Measurements from ENCODE around the gene GABBR2.

Gene GABBR2

DNA sequence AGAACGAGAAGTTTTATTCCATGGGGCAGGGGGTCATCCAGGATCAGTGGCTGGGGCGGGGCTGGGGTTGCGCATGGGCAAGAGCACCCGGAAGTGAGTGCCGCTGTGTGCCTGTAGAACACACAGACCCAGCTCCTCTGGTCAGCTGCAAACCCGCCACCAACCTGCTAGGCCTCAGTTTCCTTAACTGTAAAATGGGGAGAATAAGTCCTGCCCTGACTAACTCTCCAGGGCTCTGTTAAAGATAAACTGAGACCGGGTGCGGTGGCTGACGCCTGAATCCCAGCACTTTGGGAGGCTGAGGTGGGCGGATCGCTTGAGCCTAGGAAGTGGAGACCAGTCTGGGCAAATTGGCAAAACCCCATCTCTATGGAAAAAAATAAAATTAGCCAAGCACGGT is 152.2 kb downstream of the GABBR2 start:
- DNase-seq (ENCODE audit: low read depth, low spot score) = no peak
- no peak overlapping the region for H3K27ac ChIP-seq

DNA sequence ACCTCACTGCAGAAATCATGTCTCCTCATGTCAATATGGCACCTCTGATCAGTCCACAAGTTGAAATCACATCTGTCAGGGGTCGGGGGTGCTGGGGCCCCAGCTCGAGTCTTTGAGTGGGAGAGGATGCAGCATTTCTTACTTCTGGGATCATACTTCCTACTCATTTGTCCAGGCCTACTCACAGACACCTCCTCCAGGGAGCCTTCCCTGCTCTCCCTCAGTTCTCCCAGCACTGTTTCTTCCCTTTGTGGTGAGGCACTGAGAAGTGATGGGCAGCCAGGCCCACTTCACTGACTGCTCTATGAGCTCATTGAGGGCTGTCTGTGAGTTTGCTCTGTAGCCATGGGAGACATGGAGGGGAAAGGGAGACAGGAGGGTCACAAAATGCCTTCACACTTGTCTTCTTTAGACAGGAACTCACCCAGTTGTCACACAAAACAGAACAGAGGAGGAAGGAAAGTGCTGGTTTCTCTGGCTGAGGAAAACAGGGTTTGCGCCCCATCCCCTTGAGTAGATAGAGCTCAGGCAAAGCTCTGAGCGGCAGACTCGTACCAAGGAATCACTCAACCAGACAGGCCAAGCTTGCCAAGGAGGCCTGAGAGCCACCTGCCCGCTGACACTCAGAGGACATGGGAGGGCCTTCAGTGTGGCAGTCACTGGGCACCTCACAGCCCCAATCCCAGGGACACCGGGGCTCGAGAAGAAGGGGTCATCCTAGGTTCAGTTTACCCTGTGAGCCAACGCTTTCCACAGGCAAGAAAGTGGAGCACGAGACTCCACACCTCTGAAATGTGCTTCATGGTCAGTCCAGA is 152.9 kb downstream of the GABBR2 start:
- no peak for DNase-seq (ENCODE audit: low read depth, low spot score)

DNA sequence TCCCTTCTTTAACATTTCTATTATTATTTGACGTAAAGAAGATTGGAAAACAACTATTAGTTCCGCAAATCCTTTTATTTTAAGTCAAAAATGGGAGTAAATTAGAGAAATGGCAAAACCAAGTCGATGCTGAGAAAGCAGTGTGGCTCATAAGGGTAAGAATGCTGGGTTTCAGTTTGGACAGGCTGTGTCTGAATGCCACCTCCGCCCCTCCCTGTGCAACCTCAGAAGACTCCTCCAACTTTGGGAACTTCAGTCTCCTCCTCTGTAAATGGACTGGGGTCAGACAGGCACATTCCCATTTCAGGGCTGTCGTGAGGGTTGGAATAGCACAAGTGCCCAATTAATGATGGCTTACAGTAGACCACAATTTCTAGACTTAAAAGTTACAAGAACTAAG is 154.0 kb downstream of the GABBR2 start:
- H3K27ac ChIP-seq = no peak overlapping the region
- DNase-seq (ENCODE audit: low read depth, low spot score) = no peak

More for the DNA sequence above, 152.9 kb downstream of the GABBR2 start:
- H3K27ac ChIP-seq = no peak overlapping the region

DNA sequence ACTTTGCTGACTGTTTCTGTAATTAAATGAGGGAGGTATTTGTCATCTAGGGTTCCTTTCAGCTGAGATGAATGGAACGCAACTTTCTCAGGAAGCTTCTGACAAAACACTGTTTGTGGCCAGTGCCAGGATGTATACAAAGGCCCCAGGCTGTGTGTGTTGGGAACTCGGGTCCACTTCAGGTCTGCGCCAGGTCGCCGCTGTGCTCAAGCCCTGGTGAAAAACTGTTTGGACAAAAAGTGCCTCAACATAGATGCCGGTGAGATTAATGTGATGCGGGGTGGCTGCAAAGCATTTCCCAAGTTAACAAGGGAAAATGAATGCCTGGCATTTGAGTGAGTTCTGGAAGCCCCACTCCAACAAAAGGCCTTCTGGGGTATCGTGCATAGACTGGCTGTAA is 156.4 kb downstream of the GABBR2 start:
- H3K27ac ChIP-seq = no peak overlapping the region
- no peak for DNase-seq (ENCODE audit: low read depth, low spot score)

DNA sequence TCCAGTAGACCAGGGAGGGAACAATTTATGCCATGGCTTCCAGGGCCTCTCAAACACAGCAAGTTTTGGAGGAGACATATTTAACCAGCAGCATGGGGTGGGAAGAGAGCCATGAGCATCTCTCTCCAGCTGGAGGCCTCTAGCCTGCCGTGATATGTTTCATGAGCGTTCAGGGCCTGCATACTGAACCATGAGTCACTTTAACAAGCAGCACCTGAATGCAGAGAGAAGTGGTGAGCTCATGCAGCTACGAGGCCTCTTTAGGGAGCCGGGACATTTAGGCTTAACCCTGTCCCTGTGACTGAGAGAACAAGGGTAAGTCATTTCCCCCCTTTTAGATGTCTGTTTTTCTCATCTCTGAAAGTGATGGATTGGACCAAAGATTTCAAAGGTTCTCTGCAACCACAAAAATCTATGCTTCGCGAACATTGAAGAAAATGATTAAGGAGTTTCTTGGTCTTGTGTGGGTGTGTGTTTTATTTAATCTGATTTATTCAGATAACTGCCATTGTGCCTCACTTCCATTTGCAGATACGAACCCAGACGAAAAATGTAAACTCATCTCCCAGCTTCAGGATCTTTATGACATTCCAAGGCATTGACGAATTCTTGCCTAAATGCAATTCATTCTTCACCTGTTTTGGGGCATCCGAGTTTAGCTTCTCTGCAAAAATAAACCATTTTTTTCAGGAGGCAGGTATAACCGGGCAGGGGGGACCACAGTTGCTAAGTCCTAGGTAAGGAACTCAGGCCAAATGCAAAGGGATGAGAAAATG is 157.0 kb downstream of the GABBR2 start:
- H3K27ac ChIP-seq = no peak overlapping the region
- DNase-seq (ENCODE audit: low read depth, low spot score) = peak; percentile 58

DNA sequence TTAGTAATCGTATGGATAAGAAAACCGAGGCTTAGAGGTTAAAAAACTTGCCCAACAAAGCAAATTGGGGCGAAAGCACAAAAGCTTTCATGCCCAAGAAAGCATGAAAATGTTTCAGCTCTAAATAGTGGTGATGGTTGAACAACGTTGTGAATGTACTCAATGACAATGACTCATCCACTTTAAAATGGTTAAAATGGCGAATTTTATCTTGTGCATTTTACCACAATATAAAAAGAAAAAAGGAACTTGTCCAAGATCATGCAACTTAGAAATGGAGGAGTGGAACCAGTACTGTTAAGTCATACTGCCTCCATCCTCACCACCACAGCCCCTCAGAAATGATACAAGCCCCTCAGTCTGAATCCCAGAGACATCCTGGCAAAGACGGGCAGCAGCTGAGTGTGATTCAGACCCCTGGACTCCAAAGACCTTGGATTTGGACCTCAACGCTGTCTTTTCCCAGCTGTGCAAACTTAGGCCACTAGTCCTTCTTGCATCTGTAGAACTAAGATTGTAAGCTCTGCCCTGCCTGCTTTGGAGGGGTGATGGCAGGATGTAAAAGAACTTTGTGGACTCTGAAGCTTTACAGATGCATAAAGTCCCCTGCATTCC is 158.4 kb downstream of the GABBR2 start:
- DNase-seq (ENCODE audit: low read depth, low spot score) = no peak
- H3K27ac ChIP-seq = no peak overlapping the region

DNA sequence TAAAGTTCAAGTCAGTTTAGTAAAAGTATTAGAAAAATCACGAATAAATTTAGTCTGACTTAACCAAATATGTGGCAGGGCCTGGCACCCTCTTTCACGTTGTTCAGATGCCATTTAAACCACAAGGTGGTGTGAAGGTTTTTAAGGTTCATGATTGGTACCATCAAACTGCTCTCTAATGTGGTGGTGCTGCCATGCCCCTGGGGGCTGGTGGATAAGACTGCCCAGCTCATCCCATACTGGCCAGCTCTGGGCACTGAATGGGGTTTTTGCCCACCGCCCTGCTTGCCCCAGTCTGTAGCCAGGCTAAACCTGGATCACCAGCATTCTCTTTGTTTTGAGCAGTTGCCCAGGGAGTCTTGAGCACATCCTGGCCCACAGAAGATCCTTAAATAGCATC is 159.3 kb downstream of the GABBR2 start:
- no peak overlapping the region for H3K27ac ChIP-seq
- DNase-seq (ENCODE audit: low read depth, low spot score) = no peak

DNA sequence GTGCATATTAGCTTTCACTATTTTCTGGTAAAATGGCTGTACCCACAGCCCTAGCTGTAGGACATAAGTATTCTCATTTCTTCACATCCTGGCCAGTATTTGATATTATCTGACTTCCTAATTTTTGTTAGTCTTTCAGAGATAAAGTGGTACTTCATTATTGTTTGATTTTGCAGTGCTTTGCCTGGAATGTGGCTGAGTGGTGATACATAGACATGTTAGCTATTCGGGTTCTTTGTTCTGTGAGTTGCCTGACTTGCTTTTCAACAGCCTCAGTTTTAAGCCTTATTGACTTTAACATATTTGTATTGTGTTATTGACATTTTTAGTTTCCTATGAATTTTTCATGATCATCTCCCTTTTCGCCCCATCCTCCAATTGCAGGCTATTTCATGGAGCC is 161.1 kb downstream of the GABBR2 start:
- H3K27ac ChIP-seq = no peak overlapping the region
- no peak for DNase-seq (ENCODE audit: low read depth, low spot score)

DNA sequence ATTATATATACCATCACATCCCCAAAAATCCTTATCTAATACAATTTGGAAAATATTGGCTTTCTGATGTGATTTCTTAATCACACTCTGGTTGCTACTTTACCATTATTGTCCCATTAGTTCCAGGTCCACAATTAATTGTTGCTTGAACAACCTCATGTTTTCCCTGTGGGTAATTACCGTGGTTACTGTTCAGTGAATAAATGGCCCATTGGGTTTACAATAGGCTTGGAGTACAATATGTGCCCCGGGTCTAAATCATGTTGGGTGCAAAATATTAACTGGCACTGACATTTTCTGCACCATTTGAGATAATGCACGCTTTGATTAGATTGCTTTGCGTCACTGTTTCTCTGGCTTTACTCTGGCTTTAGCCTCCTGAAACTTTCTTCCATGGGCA is 163.7 kb downstream of the GABBR2 start:
- DNase-seq (ENCODE audit: low read depth, low spot score) = no peak
- H3K27ac ChIP-seq = no peak overlapping the region

DNA sequence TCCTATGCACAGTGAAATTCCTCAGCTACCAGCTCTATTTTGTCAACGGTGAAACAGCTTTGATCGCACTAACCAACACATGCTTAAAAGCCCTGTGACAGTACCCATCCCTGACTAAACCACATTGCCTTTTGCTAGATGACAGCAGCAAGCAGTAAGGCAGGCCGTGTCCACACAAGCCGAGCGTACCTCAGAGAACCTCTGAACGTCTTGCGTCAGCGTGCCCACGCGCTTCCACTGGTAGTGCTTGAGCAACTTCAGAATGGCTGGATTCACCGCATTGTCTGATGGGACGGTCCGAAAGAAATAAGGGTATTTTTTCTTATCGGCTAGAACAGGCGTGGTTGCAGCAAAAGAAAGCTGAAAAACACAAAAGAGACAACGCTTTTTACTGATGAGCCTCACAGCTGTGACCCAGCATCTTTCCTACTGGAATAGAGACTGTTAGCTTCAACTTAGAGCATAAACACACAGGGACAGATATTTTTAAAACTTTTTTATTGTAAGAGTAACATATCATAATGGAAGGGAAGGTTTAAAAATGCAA is 167.0 kb downstream of the GABBR2 start:
- DNase-seq (ENCODE audit: low read depth, low spot score) = no peak
- H3K27ac ChIP-seq = no peak overlapping the region

DNA sequence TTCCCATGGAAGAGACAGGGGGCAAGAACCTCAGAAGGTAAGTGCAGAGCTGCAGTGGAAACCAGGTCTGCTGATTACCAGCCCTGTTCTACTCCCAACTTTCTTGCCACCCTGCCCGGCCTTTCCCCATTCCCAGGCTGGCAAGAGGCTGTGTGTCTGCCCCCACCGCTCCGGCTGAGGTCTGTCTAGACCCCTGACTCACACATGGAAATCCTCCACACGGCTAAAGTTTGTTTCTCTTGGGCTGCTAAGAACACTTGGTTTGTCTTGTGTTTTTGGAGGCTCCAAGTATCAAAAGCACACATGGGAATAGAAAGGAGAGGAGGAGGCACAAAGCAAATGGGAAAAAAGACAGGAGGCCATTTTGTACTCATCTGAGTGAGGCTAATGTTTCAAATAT is 168.3 kb downstream of the GABBR2 start:
- DNase-seq (ENCODE audit: low read depth, low spot score) = no peak
- no peak overlapping the region for H3K27ac ChIP-seq

DNA sequence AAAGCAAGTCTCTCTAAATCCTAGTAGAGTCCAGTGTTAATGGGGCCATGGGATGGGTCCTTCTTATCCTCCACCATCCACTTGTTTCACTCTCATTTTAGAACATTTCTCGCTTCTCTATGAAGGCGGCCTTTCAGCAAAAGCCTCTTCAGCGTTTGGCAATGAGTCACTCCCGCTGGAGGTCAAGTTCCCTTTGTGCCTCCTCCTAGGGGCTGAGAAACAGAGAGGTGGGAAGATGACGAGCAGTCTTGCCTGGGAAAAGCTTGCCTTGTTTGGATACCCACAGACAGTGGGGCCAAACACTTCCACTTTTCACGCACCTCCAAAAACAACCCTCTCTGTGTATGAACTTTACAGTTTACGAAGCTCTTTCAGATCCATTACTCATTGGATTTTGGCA is 168.8 kb downstream of the GABBR2 start:
- no peak overlapping the region for H3K27ac ChIP-seq
- DNase-seq (ENCODE audit: low read depth, low spot score) = no peak

DNA sequence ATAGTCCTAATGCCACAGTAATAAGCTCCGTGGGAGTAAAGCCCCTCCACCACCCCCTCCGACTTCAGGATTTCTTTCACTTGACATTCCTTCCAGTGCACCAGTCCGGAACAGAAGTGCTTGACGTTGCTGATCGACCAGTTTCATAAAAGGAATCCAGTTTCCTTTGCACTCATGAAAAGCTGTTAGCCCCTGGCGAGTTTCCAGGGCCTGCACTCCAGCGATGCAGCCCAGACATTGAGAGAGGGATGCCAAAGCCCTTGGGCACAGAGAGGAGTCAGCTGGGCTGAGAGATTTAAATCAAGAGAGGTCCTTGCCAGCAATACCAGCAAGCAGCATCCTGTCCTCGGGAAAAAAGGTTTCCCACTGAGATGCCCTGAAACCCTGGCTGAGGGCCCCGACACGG is 170.1 kb downstream of the GABBR2 start:
- no peak overlapping the region for H3K27ac ChIP-seq
- DNase-seq (ENCODE audit: low read depth, low spot score) = no peak

DNA sequence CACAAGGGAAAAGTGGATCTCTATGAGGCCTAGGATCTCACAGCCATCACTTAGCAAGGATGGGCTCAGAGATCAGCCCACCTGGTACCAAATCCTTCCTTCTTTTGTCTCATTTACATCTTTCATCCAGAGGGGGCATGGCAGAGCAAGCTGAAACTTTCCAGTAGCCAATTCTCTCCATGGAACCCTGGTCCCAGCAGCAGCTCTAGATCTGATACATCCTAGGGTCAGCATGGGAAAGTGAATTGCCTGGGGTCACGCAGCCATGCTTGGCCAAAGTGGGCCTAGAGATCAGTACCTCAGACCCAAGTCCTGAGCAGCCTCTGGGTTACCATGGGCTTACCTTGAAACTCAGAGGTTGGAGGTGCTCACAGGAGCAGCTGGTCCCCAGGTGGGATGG is 170.5 kb downstream of the GABBR2 start:
- no peak overlapping the region for H3K27ac ChIP-seq
- DNase-seq (ENCODE audit: low read depth, low spot score) = no peak

DNA sequence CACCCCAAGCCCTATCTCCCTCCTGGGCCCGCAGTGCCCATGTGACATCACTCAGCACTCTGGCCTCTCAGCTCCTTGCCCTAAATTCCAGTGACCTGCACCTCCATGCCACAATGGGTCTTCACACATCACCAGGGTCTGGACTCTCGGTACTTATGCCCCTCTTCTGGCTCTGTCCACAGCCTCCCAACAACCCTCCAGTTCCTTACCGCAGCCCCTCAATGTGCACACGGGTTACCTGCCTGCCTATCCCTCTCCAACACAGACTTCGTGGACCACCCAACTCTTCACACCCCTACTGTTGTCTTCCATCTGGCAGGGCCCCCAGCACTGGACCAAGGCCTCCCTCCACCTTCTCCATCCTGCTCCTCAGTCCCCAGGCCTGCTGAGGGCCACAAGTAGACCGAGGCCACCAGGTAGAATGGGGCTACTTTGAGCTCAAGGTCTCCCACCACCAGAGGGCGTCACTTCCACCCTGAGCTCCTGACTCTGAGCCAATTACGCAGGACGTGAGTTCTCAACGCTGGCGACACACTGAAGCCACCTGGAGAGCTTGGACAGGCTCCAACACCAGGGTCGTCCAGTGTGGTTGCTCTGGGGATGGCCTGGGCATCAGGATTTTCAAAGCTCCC is 172.1 kb downstream of the GABBR2 start:
- H3K27ac ChIP-seq = no peak overlapping the region
- no peak for DNase-seq (ENCODE audit: low read depth, low spot score)

DNA sequence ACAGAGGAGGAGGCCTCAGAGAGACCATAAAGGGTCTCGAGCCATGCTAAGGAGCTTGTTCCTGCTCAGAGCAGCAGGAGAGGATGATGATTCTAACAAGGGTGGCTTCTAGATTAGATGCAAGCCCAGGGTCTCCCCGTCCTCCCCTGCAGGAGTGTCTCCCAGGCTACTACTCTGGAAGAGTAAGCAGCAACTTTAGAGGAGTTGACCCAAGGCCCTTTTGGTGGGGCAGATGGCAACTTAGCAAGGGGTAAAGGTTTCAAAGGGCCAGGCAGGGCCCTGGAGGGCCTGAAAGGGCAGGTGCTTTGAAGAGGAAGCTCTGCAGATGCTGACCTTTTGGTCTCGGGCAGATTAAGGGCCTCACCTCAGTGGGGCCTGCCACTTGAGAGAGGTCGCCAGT is 174.9 kb downstream of the GABBR2 start:
- H3K27ac ChIP-seq = no peak overlapping the region
- DNase-seq (ENCODE audit: low read depth, low spot score) = no peak

DNA sequence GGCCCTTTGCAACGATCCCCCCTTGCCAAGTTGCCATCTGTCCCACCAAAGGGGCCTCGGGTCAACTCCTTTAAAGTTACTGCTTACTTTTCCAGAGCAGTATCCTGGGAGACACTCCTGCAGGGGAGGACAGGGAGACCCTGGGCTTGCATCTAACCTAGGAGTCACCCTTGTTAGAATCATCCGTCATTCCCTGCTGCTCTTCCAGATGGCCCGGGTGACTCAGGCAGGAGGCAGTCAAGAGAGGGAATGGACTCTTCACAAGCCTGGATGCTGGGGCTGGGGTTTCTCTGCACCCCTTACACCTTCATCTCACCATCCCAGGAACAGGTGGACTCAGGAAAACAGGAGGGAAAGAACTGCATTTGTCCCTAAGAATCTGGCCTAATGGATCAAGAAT is 175.6 kb downstream of the GABBR2 start:
- no peak overlapping the region for H3K27ac ChIP-seq
- no peak for DNase-seq (ENCODE audit: low read depth, low spot score)

DNA sequence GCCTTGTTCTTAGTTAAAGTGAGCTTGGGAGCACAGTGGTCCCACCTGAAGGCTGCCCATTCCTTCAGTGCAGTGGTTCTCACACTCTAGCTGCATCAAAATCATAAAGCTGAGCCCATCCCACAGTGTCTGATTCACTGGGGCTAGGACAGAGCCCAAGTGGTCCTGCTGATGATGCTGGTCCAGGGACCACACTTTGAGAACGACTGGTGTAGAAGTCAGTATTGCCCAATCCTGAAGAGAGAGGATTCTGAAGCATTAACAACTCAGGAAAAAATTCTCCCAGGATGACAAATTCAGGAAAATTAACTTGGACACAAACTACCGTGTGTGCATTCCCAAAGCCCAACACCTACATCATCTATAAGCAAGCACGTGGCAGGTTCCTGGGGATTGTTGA is 176.2 kb downstream of the GABBR2 start:
- no peak for DNase-seq (ENCODE audit: low read depth, low spot score)
- no peak overlapping the region for H3K27ac ChIP-seq

DNA sequence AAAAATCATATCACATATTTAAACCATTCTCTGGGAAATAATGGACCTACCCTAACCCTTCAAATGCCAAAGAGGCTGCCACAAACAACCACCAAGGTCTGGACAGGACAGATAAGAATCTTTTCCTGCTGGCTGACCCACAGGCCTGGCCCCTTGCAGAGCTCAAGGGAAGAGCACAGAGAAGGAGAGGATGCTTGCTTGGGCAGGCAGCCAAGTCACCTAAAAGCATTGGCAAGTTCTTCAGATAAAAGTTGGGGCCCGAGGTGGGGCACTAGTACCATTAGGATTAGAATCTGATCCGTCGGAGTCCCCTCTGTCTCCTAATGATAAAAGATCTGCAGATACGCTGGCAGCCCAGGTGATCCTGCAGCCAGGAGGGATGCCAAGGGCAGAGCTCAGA is 176.6 kb downstream of the GABBR2 start:
- H3K27ac ChIP-seq = no peak overlapping the region
- DNase-seq (ENCODE audit: low read depth, low spot score) = no peak

DNA sequence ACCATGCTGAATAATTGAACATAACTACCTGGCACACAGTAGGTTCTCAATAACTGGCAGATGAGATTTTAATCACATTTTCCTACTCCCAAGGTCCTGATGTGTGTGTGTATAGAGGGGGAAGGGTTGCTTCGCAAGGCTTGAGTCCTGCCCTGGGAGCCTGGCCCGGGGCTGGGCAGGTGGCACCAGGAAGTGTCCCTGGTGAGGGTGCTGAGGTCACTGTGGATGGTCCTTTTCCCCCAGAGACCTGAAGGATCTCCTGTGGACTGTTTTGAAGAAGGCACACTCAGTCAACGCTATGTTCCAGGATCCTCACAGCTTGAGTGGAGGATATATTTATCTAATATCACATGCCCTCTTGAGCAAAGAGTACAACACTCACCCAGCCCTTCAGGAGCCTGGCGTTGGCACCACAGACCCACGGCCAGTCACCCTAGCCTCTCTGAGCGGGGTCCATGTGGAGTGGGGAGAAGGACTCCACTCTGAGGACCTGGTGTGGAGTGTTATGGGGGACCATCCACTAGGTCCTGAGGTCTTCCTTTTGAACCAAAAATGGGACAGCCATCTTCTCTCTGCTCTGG is 177.8 kb downstream of the GABBR2 start:
- DNase-seq (ENCODE audit: low read depth, low spot score) = no peak
- no peak overlapping the region for H3K27ac ChIP-seq
